ENCODE measurements around the gene PGLYRP4. TPM values are rescaled to one million over a fixed set of nuclear protein-coding genes. Genes with fewer than 3 reads are reported as not detected.

PGLYRP4 gene
- total RNA-seq, 1 donor from 2014 or later = 0.71 TPM

GRCh38 chr1:153313288-153313687, 35.4 kb downstream of the PGLYRP4 start:
- DNase-seq (ENCODE audit: low read depth) = no peak
- Histone ChIP-seq H3K36me3 (ENCODE audit: control insufficient read depth, insufficient read depth, low read length) (no peaks in the 10 kb centered on the region), H3K4me3 (ENCODE audit: low read depth, low read length) (no peak overlapping the region), H3K27me3 (ENCODE audit: control insufficient read depth, insufficient read depth, low read length) (no peaks in the 10 kb centered on the region)
- no peak for TF ChIP-seq CTCF (IDR thresholded peaks at IDR 0.05; ENCODE audit: insufficient read depth, low read length, poor library complexity, severe bottlenecking)

- no peak for DNase-seq (ENCODE audit: low read depth)
- TF ChIP-seq CTCF (IDR thresholded peaks at IDR 0.05; ENCODE audit: insufficient read depth, low read length, poor library complexity, severe bottlenecking) = no peak
- Histone ChIP-seq H3K27me3 (ENCODE audit: control insufficient read depth, insufficient read depth, low read length) (no peaks in the 10 kb centered on the region), H3K36me3 (ENCODE audit: control insufficient read depth, insufficient read depth, low read length) (no peaks in the 10 kb centered on the region), H3K4me3 (ENCODE audit: low read depth, low read length) (no peak within 1 kb of the TSS)
These were observed 36.0 kb downstream of the PGLYRP4 start, which contains the start of gene PGLYRP3 for GRCh38 chr1:153312570-153313186. Gene PGLYRP3, minus strand, starts transcription at chr1:153312952. Its CDS starts 2,287 bp downstream, at chr1:153310665.

- H3K27me3 ChIP-seq (ENCODE audit: control insufficient read depth, insufficient read depth, low read length) = no peaks in the 10 kb centered on the region
- no peak for TF ChIP-seq CTCF (IDR thresholded peaks at IDR 0.05; ENCODE audit: insufficient read depth, low read length, poor library complexity, severe bottlenecking)
These were observed 38.1 kb downstream of the PGLYRP4 start for GRCh38 chr1:153310526-153310925.

GRCh38 chr1:153309441-153309840, 39.2 kb downstream of the PGLYRP4 start:
- Histone ChIP-seq H3K4me3 (ENCODE audit: low read depth, low read length) (no peak overlapping the region), H3K27me3 (ENCODE audit: control insufficient read depth, insufficient read depth, low read length) (no peaks in the 10 kb centered on the region), H3K36me3 (ENCODE audit: control insufficient read depth, insufficient read depth, low read length) (no peaks in the 10 kb centered on the region)
- no peak for TF ChIP-seq CTCF (IDR thresholded peaks at IDR 0.05; ENCODE audit: insufficient read depth, low read length, poor library complexity, severe bottlenecking)
- DNase-seq (ENCODE audit: low read depth) = no peak

More at GRCh38 chr1:153310526-153310925, 38.1 kb downstream of the PGLYRP4 start:
- DNase-seq (ENCODE audit: low read depth) = no peak
- Histone ChIP-seq H3K4me3 (ENCODE audit: low read depth, low read length) (no peak overlapping the region), H3K36me3 (ENCODE audit: control insufficient read depth, insufficient read depth, low read length) (no peaks in the 10 kb centered on the region)

GRCh38 chr1:153308540-153308939, 40.1 kb downstream of the PGLYRP4 start:
- no peak for TF ChIP-seq CTCF (IDR thresholded peaks at IDR 0.05; ENCODE audit: insufficient read depth, low read length, poor library complexity, severe bottlenecking)
- no peaks in the 10 kb centered on the region for H3K27me3 ChIP-seq (ENCODE audit: control insufficient read depth, insufficient read depth, low read length)
- no peaks in the 10 kb centered on the region for H3K36me3 ChIP-seq (ENCODE audit: control insufficient read depth, insufficient read depth, low read length)
- no peak overlapping the region for H3K4me3 ChIP-seq (ENCODE audit: low read depth, low read length)
- no peak for DNase-seq (ENCODE audit: low read depth)

GRCh38 chr1:153307221-153307600, 41.4 kb downstream of the PGLYRP4 start:
- no peak for TF ChIP-seq CTCF (IDR thresholded peaks at IDR 0.05; ENCODE audit: insufficient read depth, low read length, poor library complexity, severe bottlenecking)
- Histone ChIP-seq H3K36me3 (ENCODE audit: control insufficient read depth, insufficient read depth, low read length) (no peaks in the 10 kb centered on the region), H3K4me3 (ENCODE audit: low read depth, low read length) (no peak overlapping the region), H3K27me3 (ENCODE audit: control insufficient read depth, insufficient read depth, low read length) (no peaks in the 10 kb centered on the region)
- no peak for DNase-seq (ENCODE audit: low read depth)

Data from kidney epithelial cell (primary cell).